HEK293 (cell line): ENCODE measurements around the gene SNX8.

ENCODE experiments used
- CTCF ChIA-PET: fragments of 350-600 bp; formaldehyde crosslinking; extraction: SDS; loops from one replicate; lab custom pipeline; 2021; ENCODE audit warnings: antibody characterized with exemption; lab: Yijun Ruan, JAX
- POLR2A ChIA-PET: fragments of 300-600 bp; formaldehyde crosslinking; extraction: SDS; loops from one replicate; lab custom pipeline; 2020; ENCODE audit warnings: antibody characterized with exemption, inconsistent platforms; lab: Yijun Ruan, JAX
- H3K27ac ChIP-seq: fragments of 200-500 bp; sonication (Bioruptor generic); 2 replicates; pipeline ENCODE4 v1.5.1; 2014; ENCODE audit warnings: low read depth, low read length, control low read depth, inconsistent platforms; ENCODE audit errors: extremely low read depth
- H3K36me3 ChIP-seq, 2 experiments: fragments of 200-500 bp in 1 of 2; sonication (Bioruptor generic) in 1 of 2; 1 replicate in 1 of 2; 2 replicates in 1 of 2; pipeline ENCODE4 v1.5.1; 2014 to 2017; ENCODE audit warnings: inconsistent platforms in 2 of 2, low read length in 2 of 2; ENCODE audit not compliant: control insufficient read depth in 2 of 2, insufficient read depth in 1 of 2
- H3K4me1 ChIP-seq: fragments of 200-500 bp; sonication (Bioruptor generic); 2 replicates; pipeline ENCODE4 v1.5.1; 2014; ENCODE audit warnings: mild to moderate bottlenecking, low read length, inconsistent platforms; ENCODE audit not compliant: control insufficient read depth, insufficient read depth
- H3K4me3 ChIP-seq: 2 replicates; pipeline ENCODE4 v1.5.1; 2011; ENCODE audit warnings: low read depth, mild to moderate bottlenecking, control low read depth, low read length, moderate library complexity
- H3K9me3 ChIP-seq: fragments of 200-500 bp; sonication (Bioruptor generic); 2 replicates; pipeline ENCODE4 v1.5.1; 2014; ENCODE audit warnings: low read depth, low read length, inconsistent platforms; ENCODE audit not compliant: control insufficient read depth, insufficient read depth
- BCL11A ChIP-seq: fragments of 450-650 bp; formaldehyde crosslinking; IDR thresholded peaks from 2 replicates; pipeline ENCODE4 v1.5.1; 2016; ENCODE audit warnings: low read depth, missing biosample characterization, missing genetic modification characterization
- KLF8 ChIP-seq: fragments of 450-650 bp; formaldehyde crosslinking; IDR thresholded peaks from 2 replicates; pipeline ENCODE4 v1.5.1; 2016; ENCODE audit warnings: missing biosample characterization, missing genetic modification characterization
- SCRT2 ChIP-seq: fragments of 450-650 bp; formaldehyde crosslinking; IDR thresholded peaks from 2 replicates; pipeline ENCODE4 v1.5.1; 2016; ENCODE audit warnings: missing biosample characterization, missing genetic modification characterization
- SP3 ChIP-seq: fragments of 450-650 bp; formaldehyde crosslinking; IDR thresholded peaks from 2 replicates; pipeline ENCODE4 v1.5.1; 2016; ENCODE audit warnings: missing biosample characterization, missing genetic modification characterization
- YY1 ChIP-seq: fragments of 450-650 bp; formaldehyde crosslinking; IDR thresholded peaks from 2 replicates; pipeline ENCODE4 v1.5.1; 2018; ENCODE audit warnings: missing biosample characterization, missing genetic modification characterization
- ZBTB6 ChIP-seq: fragments of 450-650 bp; formaldehyde crosslinking; IDR thresholded peaks from 2 replicates; pipeline ENCODE4 v1.5.1; 2017; ENCODE audit warnings: missing biosample characterization, missing genetic modification characterization
- ZNF2 ChIP-seq: fragments of 450-650 bp; formaldehyde crosslinking; IDR thresholded peaks from 2 replicates; pipeline ENCODE4 v1.5.1; 2016; ENCODE audit warnings: missing biosample characterization, missing genetic modification characterization
- ZNF223 ChIP-seq: fragments of 450-650 bp; formaldehyde crosslinking; IDR thresholded peaks from 2 replicates; pipeline ENCODE4 v1.5.1; 2016; ENCODE audit warnings: missing biosample characterization, missing genetic modification characterization
- ZNF23 ChIP-seq: fragments of 450-650 bp; formaldehyde crosslinking; IDR thresholded peaks from 2 replicates; pipeline ENCODE4 v1.5.1; 2016; ENCODE audit warnings: missing biosample characterization, missing genetic modification characterization, borderline replicate concordance
- ZNF335 ChIP-seq: fragments of 450-650 bp; formaldehyde crosslinking; conservative IDR thresholded peaks from 2 replicates; pipeline ENCODE4 v1.5.1; 2016; ENCODE audit warnings: missing biosample characterization, missing genetic modification characterization
- ZNF549 ChIP-seq: fragments of 450-650 bp; IDR thresholded peaks from 2 replicates; pipeline ENCODE4 v1.5.1; 2018; ENCODE audit warnings: missing biosample characterization, missing genetic modification characterization, mild to moderate bottlenecking, inconsistent platforms, moderate library complexity
- ZNF571 ChIP-seq: fragments of 450-650 bp; formaldehyde crosslinking; IDR thresholded peaks from 2 replicates; pipeline ENCODE4 v1.5.0; 2017; ENCODE audit warnings: missing biosample characterization, missing genetic modification characterization
- ZNF629 ChIP-seq: fragments of 450-650 bp; formaldehyde crosslinking; IDR thresholded peaks from 2 replicates; pipeline ENCODE4 v1.5.1; 2017; ENCODE audit warnings: missing biosample characterization, missing genetic modification characterization
- ZNF776 ChIP-seq: fragments of 450-650 bp; formaldehyde crosslinking; IDR thresholded peaks from 2 replicates; pipeline ENCODE4 v1.5.0; 2017; ENCODE audit warnings: missing biosample characterization, missing genetic modification characterization, borderline replicate concordance
- TF ChIP-seq, protein P1 (sequence below): fragments of 450-650 bp; formaldehyde crosslinking; IDR thresholded peaks from 2 replicates; pipeline ENCODE4 v1.5.1; 2016; ENCODE audit warnings: missing biosample characterization, missing genetic modification characterization
- TF ChIP-seq, protein P2 (sequence below): fragments of 450-650 bp; formaldehyde crosslinking; conservative IDR thresholded peaks from 2 replicates; pipeline ENCODE4 v1.5.1; 2016; ENCODE audit warnings: low read depth, missing biosample characterization, missing genetic modification characterization
- TF ChIP-seq, protein P3 (sequence below): fragments of 450-650 bp; formaldehyde crosslinking; conservative IDR thresholded peaks from 2 replicates; pipeline ENCODE4 v1.5.1; 2016; ENCODE audit warnings: low read depth, missing biosample characterization, missing genetic modification characterization
- TF ChIP-seq, protein P4 (sequence below): fragments of 450-650 bp; formaldehyde crosslinking; IDR thresholded peaks from 2 replicates; pipeline ENCODE4 v1.5.1; 2016; ENCODE audit warnings: missing biosample characterization, missing genetic modification characterization

SNX8 gene

GRCh38 chr7:2215851-2216250, 98.4 kb downstream of the SNX8 start:
- POLR2A ChIA-PET = no interaction called here
- H3K36me3 ChIP-seq = peaks cover 0 to 84% of the 10 kb centered on the region in 2 experiments; a peak in 2 of 3 replicates
- TF ChIP-seq ZNF629 (tag by site-specific recombination) = no peak
- TF ChIP-seq, protein P1, sequence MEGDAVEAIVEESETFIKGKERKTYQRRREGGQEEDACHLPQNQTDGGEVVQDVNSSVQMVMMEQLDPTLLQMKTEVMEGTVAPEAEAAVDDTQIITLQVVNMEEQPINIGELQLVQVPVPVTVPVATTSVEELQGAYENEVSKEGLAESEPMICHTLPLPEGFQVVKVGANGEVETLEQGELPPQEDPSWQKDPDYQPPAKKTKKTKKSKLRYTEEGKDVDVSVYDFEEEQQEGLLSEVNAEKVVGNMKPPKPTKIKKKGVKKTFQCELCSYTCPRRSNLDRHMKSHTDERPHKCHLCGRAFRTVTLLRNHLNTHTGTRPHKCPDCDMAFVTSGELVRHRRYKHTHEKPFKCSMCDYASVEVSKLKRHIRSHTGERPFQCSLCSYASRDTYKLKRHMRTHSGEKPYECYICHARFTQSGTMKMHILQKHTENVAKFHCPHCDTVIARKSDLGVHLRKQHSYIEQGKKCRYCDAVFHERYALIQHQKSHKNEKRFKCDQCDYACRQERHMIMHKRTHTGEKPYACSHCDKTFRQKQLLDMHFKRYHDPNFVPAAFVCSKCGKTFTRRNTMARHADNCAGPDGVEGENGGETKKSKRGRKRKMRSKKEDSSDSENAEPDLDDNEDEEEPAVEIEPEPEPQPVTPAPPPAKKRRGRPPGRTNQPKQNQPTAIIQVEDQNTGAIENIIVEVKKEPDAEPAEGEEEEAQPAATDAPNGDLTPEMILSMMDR (tag by site-specific recombination) = no peak
- TF ChIP-seq ZNF335 = no peak
- TF ChIP-seq ZBTB6 (tag by site-specific recombination) = no peak
- TF ChIP-seq SP3 (tag by site-specific recombination) = no peak
- TF ChIP-seq, protein P2, sequence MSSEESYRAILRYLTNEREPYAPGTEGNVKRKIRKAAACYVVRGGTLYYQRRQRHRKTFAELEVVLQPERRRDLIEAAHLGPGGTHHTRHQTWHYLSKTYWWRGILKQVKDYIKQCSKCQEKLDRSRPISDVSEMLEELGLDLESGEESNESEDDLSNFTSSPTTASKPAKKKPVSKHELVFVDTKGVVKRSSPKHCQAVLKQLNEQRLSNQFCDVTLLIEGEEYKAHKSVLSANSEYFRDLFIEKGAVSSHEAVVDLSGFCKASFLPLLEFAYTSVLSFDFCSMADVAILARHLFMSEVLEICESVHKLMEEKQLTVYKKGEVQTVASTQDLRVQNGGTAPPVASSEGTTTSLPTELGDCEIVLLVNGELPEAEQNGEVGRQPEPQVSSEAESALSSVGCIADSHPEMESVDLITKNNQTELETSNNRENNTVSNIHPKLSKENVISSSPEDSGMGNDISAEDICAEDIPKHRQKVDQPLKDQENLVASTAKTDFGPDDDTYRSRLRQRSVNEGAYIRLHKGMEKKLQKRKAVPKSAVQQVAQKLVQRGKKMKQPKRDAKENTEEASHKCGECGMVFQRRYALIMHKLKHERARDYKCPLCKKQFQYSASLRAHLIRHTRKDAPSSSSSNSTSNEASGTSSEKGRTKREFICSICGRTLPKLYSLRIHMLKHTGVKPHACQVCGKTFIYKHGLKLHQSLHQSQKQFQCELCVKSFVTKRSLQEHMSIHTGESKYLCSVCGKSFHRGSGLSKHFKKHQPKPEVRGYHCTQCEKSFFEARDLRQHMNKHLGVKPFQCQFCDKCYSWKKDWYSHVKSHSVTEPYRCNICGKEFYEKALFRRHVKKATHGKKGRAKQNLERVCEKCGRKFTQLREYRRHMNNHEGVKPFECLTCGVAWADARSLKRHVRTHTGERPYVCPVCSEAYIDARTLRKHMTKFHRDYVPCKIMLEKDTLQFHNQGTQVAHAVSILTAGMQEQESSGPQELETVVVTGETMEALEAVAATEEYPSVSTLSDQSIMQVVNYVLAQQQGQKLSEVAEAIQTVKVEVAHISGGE (tag by site-specific recombination) = no peak
- no peak for TF ChIP-seq KLF8
- no peak for TF ChIP-seq ZNF571 (tag by site-specific recombination)
- TF ChIP-seq, all 188 proteins: peak for 0
- Histone ChIP-seq H3K27ac (no peak overlapping the region), H3K4me3 (no peak overlapping the region), H3K4me1 (no peaks in the 10 kb centered on the region), H3K9me3 (no peaks in the 10 kb centered on the region)
- CTCF ChIA-PET = no interaction called here

DNA sequence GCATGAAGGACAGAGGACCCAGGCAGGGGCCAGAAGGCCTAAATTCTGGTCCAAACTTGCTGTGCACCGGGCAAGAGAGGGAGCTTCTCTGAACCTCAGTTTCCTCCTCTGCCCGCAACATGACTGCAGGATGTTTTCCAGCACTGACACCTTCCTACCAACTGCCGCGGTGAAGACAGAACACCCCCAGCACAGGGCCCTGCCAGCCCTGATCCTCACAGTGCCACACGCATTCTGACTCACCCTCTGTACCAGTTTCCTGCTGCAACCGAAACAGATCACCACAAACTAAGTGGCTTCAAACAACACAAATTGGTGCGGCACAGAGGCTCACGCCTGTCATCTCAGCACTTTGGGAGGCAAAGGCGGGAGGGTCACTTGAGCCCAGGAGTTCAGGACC, 99.6 kb downstream of the SNX8 start:
- CTCF ChIA-PET = interaction anchor here (0.6 to 1.0 kb wide), 2 partner anchors 133 to 506 kb away, joined by 3 to 4 read pairs; no protein-coding TSS in a partner anchor
- POLR2A ChIA-PET = no interaction called here
- TF ChIP-seq BCL11A (tag by site-specific recombination) (no peak), ZNF2 (tag by site-specific recombination) (no peak), ZNF23 (tag by site-specific recombination) (no peak), SCRT2 (tag by site-specific recombination) (no peak), YY1 (no peak), ZNF223 (no peak), ZNF549 (tag by site-specific recombination) (no peak), ZNF776 (tag by site-specific recombination) (no peak), ZBTB6 (tag by site-specific recombination) (no peak)
- TF ChIP-seq, protein P3, sequence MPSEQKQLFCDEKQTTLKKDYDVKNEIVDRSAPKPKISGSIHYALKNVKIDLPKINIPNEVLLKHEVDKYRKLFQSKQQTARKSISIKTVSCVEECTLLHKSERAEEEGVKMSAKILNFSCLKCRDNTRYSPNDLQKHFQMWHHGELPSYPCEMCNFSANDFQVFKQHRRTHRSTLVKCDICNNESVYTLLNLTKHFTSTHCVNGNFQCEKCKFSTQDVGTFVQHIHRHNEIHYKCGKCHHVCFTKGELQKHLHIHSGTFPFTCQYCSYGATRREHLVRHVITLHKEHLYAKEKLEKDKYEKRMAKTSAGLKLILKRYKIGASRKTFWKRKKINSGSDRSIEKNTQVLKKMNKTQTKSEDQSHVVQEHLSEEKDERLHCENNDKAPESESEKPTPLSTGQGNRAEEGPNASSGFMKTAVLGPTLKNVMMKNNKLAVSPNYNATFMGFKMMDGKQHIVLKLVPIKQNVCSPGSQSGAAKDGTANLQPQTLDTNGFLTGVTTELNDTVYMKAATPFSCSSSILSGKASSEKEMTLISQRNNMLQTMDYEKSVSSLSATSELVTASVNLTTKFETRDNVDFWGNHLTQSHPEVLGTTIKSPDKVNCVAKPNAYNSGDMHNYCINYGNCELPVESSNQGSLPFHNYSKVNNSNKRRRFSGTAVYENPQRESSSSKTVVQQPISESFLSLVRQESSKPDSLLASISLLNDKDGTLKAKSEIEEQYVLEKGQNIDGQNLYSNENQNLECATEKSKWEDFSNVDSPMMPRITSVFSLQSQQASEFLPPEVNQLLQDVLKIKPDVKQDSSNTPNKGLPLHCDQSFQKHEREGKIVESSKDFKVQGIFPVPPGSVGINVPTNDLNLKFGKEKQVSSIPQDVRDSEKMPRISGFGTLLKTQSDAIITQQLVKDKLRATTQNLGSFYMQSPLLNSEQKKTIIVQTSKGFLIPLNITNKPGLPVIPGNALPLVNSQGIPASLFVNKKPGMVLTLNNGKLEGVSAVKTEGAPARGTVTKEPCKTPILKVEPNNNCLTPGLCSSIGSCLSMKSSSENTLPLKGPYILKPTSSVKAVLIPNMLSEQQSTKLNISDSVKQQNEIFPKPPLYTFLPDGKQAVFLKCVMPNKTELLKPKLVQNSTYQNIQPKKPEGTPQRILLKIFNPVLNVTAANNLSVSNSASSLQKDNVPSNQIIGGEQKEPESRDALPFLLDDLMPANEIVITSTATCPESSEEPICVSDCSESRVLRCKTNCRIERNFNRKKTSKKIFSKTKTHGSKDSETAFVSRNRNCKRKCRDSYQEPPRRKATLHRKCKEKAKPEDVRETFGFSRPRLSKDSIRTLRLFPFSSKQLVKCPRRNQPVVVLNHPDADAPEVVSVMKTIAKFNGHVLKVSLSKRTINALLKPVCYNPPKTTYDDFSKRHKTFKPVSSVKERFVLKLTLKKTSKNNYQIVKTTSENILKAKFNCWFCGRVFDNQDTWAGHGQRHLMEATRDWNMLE (tag by site-specific recombination) = no peak
- TF ChIP-seq, protein P4, sequence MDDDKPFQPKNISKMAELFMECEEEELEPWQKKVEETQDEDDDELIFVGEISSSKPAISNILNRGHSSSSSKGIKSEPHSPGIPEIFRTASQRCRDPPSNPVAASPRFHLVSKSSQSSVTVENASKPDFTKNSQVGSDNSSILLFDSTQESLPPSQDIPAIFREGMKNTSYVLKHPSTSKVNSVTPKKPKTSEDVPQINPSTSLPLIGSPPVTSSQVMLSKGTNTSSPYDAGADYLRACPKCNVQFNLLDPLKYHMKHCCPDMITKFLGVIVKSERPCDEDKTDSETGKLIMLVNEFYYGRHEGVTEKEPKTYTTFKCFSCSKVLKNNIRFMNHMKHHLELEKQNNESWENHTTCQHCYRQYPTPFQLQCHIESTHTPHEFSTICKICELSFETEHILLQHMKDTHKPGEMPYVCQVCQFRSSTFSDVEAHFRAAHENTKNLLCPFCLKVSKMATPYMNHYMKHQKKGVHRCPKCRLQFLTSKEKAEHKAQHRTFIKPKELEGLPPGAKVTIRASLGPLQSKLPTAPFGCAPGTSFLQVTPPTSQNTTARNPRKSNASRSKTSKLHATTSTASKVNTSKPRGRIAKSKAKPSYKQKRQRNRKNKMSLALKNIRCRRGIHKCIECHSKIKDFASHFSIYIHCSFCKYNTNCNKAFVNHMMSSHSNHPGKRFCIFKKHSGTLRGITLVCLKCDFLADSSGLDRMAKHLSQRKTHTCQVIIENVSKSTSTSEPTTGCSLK (tag by site-specific recombination) = no peak

More for the DNA sequence above, 99.6 kb downstream of the SNX8 start:
- no peaks in the 10 kb centered on the region for H3K9me3 ChIP-seq
- H3K27ac ChIP-seq = no peak overlapping the region
- no peaks in the 10 kb centered on the region for H3K4me1 ChIP-seq
- no peak overlapping the region for H3K4me3 ChIP-seq
- peaks cover 0 to 79% of the 10 kb centered on the region in 2 experiments; a peak in 2 of 3 replicates for H3K36me3 ChIP-seq
